ENCODE data around the gene CENPP.

DNA sequence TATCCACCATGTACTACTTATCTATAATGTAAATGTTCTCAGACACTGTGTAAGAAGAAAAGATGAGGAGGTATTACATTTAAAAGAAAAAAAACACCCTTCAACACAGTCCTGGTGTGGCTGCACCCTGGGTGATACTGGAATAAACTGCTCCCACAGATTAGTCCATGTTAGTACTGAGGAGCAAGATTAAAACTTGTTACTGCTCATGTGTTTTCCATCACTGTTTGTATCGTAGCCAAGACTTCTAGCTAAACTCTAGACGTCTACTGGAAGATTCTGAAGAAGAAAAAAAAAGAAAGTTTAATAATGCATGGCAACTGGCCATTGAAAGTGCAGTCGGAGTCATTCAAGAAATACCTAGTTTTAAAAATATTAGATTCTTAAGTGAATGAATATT lies 156.6 kb downstream of the CENPP start, which contains the start of gene ASPN:
- TF ChIP-seq CTCF (IDR thresholded peaks at IDR 0.05): no peak
- no peak for TF ChIP-seq POLR2A (IDR thresholded peaks at IDR 0.05)
- peak in 2 of 3 donors; percentile 7 to 55 for TF ChIP-seq POLR2AphosphoS5 (IDR thresholded peaks at IDR 0.05)
- TF ChIP-seq EP300 (IDR thresholded peaks at IDR 0.05; ENCODE audit: low read depth): no peak

All from transverse colon (tissue), 4 donors.